HG03342 (cell line): ENCODE results near the gene ATG2A.

Experiments used
- ATAC-seq: cut with Tn5 transposase; IDR thresholded peaks from one replicate; pipeline ENCODE4 v1.9.1; 2021; ENCODE audit warnings: mild to moderate bottlenecking, moderate library complexity; ENCODE audit not compliant: unreplicated experiment

The ATG2A gene

GRCh38 chr11:64916775-64917662 is at the start of gene ATG2A:
Gene ATG2A, minus strand, starts transcription at chr11:64917209. Its CDS starts 74 bp downstream, at chr11:64917135.
- peak; percentile 93 for ATAC-seq

- ATAC-seq = no peak
Observed at GRCh38 chr11:64963072-64963631, 46.1 kb upstream of the ATG2A start.

GRCh38 chr11:64960719-64961118 is 43.7 kb upstream of the ATG2A start:
- no peak for ATAC-seq

- no peak for ATAC-seq
Observed at GRCh38 chr11:64959498-64959897, 42.5 kb upstream of the ATG2A start.

- no peak for ATAC-seq
Observed at GRCh38 chr11:64954201-64954600, 37.2 kb upstream of the ATG2A start.

- ATAC-seq = no peak
Observed at GRCh38 chr11:64951529-64951928, 34.5 kb upstream of the ATG2A start.

GRCh38 chr11:64947208-64947814 is 30.3 kb upstream of the ATG2A start:
- no peak for ATAC-seq

- ATAC-seq = no peak
Observed at GRCh38 chr11:64936539-64936938, 19.5 kb upstream of the ATG2A start.

GRCh38 chr11:64935359-64936081 is 18.5 kb upstream of the ATG2A start, which contains the start of gene GPHA2:
Gene GPHA2, minus strand, starts transcription at chr11:64935893. Its CDS starts 433 bp downstream, at chr11:64935460.
- ATAC-seq = no peak

- ATAC-seq = no peak
Observed at GRCh38 chr11:64934682-64935358, 17.8 kb upstream of the ATG2A start.

- ATAC-seq = no peak
Observed at GRCh38 chr11:64933935-64934681, 17.1 kb upstream of the ATG2A start.

- ATAC-seq = no peak
Observed at GRCh38 chr11:64933213-64933934, 16.4 kb upstream of the ATG2A start.

- ATAC-seq = no peak
Observed at GRCh38 chr11:64932324-64932723, 15.3 kb upstream of the ATG2A start.

GRCh38 chr11:64931290-64931689 is 14.3 kb upstream of the ATG2A start:
- no peak for ATAC-seq

- no peak for ATAC-seq
Observed at GRCh38 chr11:64930340-64930739, 13.3 kb upstream of the ATG2A start.

GRCh38 chr11:64929625-64930024 is 12.6 kb upstream of the ATG2A start:
- no peak for ATAC-seq

- ATAC-seq = no peak
Observed at GRCh38 chr11:64928957-64929356, 11.9 kb upstream of the ATG2A start.

- no peak for ATAC-seq
Observed at GRCh38 chr11:64926689-64927088, 9.7 kb upstream of the ATG2A start.
